ENCODE results near the gene TEC.
A peak's percentile ranks its signal among the peaks of the same experiment; 100 is the strongest.
"Not testable (repeated sequence)": the region's sequence is repeated elsewhere in the genome, so short reads cannot be mapped to it uniquely, and the experiment has no call there.

TEC gene

DNA sequence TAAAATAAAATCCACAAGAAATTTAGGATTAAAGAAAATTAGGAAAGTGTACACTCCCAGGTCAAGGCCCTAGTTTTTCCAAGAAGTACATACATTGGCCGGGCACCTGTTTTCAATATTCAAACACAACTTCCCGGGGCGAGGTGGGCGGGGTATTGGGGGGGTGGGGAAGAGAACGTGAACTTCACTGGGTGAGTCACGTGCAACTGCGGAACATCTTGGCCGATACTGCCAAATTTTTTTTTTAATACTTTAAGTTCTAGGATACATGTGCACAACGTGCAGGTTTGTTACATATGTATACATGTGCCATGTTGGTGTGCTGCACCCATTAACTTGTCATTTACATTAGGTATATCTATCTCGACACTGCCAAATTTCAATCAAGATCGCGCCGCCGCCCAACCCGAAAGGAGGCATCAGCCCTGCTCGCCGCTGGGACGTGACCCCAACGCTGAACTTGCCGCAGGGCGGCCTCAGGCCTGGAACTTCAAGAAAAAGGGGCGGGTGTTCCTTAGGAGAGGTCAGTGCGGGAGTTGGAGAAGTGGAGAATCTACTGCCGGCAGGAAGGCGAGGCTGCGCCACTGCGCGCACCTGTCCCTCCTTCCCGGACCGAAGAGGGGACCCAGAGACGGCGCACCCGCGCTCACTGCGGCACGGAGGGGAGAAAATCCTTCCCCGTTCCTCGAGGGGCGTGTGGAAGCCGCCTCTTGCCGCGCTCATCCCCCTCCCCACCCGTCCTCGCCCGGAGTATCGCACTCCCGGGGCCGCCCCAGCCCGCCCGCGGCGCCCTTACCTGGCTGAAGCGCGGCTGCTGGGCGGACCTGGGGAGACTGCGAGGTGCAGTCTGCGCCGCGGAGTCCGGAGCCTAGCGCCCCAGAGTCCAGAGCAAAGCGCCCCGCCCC lies at the start of gene TEC:
TSS of gene TEC (minus strand) at position 883 of the 905 bp plus-strand sequence. CDS start 41,224 bp downstream, outside the sequence.
- DNase-seq = peak; percentile 77

- DNase-seq = peak; percentile 56
These were observed 46.3 kb upstream of the TEC start for GRCh38 chr4:48315728-48316630.

DNA sequence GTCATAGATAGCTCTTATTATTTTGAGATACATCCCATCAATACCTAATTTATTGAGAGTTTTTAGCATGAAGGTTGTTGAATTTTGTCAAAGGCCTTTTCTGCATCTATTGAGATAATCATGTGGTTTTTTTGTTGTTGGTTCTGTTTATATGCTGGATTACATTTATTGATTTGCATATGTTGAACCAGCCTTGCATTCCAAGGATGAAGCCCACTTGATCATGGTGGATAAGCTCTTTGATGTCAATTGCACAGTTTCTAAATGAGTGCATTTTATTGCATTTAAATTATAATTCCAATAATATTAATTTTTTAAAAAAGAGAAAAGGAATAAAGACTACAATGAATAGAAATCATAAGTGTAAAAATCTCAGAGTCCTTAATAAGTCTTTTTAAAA lies 45.1 kb upstream of the TEC start:
- not testable (repeated sequence) for DNase-seq

DNA sequence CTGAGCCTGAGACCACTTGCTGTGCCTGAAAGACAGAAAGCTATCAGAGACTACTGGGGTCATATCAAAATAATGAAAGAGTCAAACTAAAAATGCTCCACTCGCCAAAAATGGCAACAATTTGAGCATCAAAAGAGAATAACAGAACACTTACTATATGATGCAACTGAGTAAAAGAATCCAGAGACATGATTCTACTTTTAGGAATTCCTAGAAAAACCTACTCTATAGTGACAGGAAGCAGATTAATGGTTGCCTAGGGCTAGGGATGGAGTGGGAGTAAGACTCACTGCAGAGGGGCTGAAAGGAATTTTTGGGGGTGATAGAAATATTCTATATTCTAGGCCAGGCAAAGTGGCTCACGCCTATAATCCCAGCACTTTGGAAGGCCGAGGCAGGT lies 42.3 kb upstream of the TEC start:
- DNase-seq = no peak

GRCh38 chr4:48308901-48309300 lies 39.3 kb upstream of the TEC start:
- no peak for DNase-seq

GRCh38 chr4:48307528-48307927 lies 37.9 kb upstream of the TEC start:
- DNase-seq = no peak

DNA sequence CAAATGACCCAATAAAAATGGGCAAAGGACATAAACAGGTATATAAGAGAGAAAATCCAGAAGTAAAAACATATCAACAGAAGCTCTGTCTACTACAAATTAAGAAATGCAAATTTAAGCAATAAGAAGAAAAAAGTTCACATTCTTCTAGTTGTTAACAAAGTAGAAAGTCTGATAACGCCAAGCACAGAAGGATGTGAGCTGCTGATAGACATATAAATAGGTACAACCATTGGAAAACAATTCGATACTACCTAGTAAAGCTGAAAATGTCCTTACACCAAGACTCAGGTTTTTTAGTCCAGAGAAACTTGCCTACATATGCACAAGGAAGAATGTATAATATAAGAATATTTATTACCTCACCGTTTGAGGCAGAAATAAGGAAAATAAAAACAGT lies 35.9 kb upstream of the TEC start:
- DNase-seq = no peak

- DNase-seq = no peak
These were observed 30.4 kb upstream of the TEC start for GRCh38 chr4:48300004-48300403.

DNA sequence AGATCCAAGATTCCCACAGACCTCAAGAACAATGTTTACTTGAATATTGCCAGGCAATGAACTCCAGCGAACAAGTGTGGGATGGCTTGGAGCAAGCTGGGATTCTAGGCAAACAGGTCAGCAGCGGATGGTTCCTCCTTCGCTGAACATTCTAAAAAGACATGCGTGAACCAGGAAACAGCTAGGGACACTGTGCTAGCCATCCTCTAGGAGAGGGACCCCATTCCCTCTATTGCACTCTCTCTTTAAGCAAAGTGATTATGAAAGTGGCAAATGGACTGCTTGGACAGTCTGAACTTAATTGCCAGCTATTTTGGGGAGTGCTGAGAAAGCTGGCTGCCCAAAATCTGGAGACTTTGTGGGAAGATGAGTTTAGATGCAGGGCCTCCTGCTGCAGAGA lies 29.9 kb upstream of the TEC start:
- DNase-seq = no peak

- no peak for DNase-seq
These were observed 27.7 kb upstream of the TEC start for GRCh38 chr4:48297256-48297846.

DNA sequence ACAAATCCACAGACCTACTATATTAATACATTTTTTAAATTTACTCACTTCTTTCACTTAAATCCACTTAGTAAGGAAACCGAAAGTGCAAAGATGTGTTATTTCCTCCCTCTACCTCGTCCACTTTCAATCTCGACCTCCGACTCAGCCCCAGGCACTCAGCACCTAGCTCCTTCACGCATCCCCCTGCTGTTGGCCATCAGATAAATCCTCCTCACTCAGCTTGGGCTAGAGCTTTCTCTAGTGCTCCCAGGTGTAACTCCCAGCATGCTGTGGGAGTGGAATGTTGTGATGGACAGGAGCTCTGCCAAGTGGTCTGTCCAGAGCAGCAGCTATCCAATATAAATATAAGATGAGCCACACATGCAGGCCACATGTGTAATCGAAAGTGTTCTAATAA lies 26.7 kb upstream of the TEC start:
- no peak for DNase-seq

DNA sequence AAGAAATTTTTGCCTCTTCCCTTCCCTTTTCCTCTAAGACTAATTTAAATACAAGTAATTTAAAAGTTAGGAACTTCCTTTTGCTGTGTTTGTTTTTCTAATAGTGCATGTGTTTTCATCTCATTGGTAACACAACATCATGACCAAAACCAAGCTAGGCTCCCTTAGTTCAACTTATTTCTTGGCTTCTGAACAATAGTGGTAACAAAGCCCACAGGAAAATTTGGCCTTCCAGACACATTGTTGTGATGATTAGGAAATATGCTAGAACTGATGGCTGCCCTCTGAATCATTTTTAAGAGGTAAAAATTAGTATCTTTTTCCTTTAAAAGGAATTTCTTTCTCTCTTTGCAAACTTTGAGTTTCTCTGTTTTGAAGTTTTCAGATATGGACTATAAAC lies 25.5 kb upstream of the TEC start:
- DNase-seq = no peak

GRCh38 chr4:48292218-48292790 lies 22.7 kb upstream of the TEC start:
- DNase-seq = not testable (repeated sequence)

DNA sequence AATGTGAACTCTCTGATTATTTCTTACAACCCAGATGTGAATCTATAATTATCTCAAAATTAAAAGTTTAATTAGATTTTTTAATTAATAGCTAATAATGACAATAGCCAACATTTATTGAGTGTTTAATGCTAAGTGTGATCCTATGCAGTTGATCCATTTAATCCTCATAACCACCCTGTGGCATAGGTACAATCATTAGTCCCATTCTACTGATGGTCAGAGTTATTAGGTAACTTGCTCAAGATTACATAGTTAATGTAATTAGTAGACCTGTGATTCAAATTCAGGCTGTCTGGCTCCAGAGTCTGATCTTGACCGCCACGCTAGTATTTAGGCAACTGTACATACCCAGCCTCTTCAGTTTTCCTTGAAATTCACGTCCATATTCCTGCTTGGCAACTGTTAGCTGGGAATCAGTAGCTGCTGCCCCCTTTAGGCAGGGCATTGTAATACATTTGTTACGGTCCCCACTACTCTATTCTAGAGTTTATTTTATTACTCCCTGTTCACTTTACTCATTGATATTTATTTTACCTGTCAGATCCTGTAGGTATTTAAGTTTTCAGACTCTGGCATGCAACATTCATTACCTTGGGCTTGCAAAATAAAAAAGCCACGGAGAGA lies 20.6 kb upstream of the TEC start:
- DNase-seq = no peak

DNA sequence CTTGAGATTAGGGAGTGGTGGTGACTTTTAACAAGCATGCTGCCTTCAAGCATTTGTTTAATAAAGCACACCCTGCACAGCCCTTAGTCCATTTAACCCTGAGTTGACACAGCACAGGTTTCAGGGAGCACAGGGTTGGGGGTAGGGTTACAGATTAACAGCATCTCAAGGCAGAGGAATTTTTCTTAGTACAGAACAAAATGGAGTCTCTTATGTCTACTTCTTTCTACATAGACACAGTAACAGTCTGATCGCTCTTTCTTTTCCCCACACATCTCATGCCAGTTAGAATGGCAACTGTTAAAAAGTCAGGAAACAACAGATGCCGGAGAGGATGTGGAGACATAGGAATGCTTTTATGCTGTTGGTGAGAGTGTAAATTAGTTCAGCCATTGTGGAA lies 16.4 kb upstream of the TEC start:
- not testable (repeated sequence) for DNase-seq

DNA sequence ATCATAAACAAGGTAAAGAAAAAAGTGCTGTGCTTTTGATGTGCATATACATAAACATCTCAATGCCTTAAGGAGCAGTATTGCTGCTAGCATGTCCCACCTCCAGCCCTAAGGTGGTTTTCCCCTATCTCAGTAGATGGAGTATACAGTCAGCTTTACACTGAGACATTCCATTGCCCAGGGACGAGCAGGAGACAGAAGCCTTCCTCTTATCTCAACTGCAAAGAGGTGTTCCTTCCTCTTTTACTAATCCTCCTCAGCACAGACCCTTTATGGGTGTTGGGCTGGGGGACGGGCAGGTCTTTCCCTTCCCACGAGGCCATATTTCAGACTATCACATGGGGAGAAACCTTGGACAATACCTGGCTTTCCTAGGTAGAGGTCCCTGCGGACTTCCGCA lies 16.0 kb upstream of the TEC start:
- not testable (repeated sequence) for DNase-seq

DNA sequence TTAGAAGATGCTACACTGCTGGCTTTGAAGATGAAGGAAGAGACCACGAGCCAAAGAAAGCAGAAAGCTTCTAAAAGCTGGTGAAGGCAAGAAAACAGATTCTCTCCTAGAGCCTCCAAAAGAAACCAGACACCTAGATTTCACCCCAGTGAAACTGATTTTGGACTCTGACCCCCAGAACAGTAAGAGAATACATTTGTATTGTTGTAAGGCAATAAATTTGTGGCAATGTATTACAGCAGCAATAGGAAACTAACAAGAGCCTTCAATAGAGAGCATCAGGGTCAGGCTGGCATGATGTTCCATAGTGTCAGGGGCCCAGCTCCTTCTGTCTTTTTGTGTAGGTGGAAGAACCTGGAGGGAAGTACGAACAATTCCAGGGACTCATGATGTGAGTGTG lies 6.0 kb upstream of the TEC start:
- DNase-seq = no peak

DNA sequence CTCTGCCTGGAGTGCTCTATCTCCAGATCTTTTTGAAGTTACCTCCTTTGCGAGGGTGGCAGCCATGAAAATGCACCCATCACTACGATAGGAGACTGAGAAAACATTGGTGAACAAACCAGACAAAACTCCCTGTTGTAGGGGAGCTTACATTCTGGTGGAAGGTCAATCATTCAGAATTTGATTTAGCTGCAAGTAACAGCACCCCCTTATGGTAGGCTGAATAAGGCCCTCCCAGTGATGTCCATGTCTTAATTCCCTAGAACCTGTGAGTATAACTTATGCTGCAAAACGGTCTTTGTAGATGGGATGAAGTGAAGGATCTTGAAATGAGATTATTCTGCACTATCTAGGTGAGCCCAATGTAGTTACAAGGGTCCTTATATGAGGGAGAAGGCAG lies 5.6 kb upstream of the TEC start:
- no peak for DNase-seq

- no peak for DNase-seq
These were observed 2.0 kb upstream of the TEC start for GRCh38 chr4:48271626-48272025.

DNA sequence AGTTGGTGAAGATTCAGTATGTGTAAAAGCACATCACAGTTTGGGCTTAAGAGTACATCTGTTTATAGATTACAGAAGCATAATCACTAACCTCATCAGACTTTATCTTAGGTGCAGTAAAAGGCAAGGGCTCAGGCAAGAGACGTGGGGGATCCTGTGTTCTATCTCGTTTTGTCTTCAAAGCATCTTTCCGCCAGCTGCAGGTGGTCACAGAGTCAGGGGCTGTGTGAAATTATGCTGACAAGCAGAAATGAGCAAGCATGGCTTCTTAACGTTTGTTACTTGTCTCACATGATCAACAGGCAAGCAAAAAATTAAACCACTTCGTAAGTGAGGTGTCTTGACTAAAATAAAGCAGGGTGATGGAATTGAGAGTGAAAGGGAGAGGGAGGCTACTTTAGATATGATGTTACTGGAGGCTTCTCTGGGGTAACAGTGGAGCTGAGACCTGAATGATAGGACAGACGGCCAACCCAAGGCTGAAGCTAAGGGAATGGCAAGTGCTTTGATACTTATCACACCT lies 1.4 kb upstream of the TEC start:
- DNase-seq = no peak

DNA sequence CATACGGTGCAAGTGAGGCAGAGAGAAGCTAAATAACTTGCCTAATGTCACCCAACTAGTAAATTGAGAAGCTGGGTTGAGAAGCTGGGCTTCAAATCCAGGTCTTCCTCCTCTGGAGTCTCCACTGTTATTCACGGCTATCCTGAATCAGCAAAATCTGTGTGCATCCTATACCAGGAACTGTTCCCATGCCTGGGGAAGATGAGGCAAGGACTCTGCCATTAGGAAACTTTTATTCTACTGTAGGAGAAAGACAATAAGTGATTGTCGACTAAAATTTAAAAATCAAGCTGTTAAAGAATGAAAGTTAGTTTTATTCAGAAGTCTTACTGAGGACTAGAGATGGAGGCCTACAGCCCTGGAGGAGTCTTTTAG lies 872 bp upstream of the TEC start:
- no peak for DNase-seq

- DNase-seq = peak; percentile 90
These were observed 354 bp upstream of the TEC start for GRCh38 chr4:48269861-48270522.
